Activated CD4-positive, alpha-beta T cell treated with anti-CD3 and anti-CD28 coated beads, Interleukin-2, amount 50 U/mL, for 4 hours (primary cell): ENCODE measurements around the gene STK36.
A peak's percentile ranks its signal among the peaks of the same experiment; 100 is the strongest.

Experiments used
- DNase-seq, 2 experiments: peaks; one replicate each; pipeline ENCODE4 v3.0.0-alpha.2; 2020

The STK36 gene

DNA sequence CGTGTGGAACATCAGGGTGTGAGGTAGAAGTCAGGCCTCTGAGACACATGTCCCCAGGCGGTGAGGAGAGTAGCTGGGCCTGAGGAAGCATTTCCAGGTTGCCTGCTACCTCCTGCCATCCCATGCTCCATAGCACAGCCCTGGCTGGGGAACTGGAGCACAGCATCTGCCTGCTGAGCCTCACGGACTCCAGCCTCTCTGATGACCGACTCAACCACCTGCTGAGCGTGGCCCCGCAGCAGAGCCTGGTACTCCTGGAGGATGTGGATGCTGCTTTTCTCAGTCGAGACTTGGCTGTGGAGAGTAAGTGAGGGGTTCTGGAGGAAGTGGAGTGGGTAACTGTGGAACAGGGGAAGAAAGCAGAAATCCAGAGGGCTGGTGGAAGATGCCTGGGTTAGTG is 9.5 kb upstream of the STK36 start:
- DNase-seq, result no peak

DNA sequence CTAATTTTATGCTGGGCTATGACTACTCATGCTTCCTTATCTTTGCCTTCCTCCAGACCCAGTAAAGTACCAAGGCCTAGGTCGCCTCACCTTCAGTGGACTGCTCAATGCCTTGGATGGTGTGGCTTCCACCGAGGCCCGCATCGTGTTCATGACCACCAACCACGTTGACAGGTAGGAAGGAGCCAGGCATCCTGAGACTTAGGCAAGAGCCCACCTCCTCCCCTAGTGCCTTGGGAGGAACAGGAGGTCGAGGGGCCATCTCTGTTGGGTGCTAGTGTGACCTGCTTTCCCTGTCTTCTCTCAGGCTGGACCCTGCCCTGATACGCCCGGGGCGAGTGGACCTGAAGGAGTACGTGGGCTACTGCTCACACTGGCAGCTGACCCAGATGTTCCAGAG is 9.1 kb upstream of the STK36 start:
- no peak for DNase-seq

DNA sequence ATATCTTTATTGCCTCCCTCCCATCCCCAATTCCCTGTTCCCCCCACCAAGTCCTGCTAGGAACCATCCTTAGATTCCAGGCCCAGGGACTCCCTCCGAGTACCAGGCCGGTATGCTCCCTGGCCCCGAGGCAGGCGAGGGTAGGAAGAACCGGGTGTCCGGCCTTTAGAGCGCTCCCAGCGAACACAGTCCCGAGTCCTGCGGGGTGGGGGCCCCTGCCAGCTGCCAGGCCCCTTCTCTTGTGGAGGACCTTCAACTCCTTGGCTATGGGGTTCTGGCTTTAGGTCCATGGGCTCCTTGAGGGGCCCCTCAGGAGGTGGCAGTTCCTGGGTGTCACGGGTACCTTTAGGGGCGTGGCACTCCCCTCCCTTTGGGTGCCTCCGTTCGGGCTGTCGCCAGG is 8.0 kb upstream of the STK36 start:
- DNase-seq, result no peak

DNA sequence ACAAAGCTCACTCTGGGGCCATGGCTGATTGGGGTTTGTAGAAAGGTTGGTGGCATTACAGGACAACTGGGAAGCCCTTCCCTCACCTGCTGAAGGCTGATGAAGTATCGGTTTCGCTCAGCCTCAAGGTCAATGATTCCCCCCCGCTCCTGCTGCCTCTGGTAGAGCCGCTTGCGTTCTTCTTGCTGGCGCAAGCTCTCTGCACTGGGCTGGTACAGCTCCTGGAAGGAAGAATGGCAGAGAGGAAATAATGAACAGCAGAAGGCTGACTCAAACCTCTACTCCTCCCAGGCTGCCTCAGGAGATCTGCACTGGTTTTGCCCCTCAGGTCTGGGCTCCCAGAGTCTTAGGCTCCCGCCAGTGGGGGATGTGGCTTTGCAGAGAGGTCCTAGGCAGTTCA is 7.2 kb upstream of the STK36 start:
- no peak for DNase-seq

DNA sequence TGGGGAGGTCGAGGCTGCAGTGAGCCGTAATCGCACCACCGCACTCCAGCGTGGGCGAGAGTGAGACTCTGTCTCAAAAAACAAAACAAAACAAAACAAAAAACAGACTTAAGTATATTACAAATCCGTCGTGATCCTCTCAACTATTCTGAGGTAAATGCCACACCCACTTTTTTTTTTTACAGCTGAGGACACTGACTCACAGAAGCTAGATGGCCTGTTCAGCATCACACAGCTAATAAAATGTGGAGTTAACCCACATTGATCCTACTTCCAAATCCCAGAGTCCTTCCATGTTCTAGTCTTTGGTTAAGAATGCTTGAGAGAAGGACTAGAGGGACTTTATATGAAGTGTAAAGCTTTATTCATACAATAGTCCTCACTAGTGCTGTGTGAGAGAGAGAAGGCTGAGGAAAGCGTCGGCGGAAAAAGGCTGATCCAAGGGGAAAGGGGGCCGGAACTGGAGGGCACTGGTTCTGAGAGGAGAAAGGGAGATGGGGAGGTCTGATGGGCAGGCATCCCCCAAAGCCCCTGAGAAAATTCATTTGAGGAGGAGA is 711 bp upstream of the STK36 start:
- no peak for DNase-seq

DNA sequence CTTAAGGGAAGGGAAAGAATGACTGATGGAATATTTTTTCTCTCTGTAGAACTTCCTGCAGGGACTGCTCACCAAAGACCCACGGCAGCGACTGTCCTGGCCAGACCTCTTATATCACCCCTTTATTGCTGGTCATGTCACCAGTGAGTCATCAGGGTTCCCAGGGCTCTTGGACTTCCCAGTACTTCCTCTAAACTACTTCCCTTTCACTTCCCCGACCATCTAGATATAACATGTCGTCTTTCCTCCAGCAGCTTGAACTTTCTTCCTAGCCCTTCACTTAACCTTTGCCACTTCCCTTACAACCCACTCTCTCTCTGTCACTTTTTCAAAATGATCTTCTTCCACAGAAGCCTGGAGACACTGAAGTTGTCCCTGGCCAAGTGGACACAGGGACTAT is 7.2 kb downstream of the STK36 start:
- no peak for DNase-seq

DNA sequence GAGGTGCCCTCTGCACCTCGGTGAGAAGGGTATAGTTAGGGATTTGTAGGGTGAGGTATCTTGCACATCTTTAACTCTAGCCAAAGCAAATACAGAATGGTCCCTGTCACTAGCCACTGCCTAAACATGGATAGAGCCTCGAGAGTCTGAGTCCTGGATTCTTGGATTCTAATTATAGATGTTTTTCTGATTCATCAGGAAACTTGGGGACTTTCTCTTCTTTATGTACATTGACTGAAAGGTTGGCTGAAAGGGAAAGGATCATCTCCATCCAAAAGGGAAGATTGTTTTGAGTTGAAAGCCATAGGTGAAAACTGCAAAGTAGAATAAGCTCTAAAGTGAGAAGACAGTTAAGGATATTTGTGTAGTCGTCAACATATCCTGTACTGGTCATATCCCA is 8.2 kb downstream of the STK36 start:
- no peak for DNase-seq

DNA sequence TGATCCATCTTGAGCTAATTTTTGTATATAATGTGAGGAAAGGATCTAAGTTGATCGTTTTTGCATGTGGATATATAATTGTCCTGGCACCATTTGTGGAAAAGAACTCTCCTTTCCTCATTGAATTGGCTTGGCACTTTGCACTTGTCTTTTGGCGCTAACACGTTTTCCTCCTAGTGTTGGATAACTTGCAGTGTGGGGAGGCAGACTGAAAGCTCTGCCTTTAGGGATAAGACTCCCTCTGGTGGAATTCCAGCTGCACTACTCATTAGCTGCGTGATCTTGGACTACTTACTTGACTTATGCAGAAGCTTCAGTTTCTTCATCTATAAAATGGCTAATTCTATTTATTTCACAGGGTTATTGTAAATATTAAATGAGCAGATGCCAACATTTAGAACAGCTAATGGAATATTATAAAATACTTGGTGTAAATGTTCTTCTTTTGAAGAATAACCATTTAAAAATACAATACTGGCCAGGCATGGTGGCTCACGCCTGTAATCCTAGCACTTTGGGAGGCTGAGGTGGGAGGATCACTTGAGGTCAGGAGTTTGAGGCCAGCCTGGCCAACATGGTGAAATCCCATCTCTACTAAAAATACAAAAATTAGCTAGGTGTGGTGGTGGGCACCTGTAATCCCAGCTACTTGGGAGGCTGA is 15.6 kb downstream of the STK36 start:
- peak in 1 of 2 experiments; percentile 12 for DNase-seq

DNA sequence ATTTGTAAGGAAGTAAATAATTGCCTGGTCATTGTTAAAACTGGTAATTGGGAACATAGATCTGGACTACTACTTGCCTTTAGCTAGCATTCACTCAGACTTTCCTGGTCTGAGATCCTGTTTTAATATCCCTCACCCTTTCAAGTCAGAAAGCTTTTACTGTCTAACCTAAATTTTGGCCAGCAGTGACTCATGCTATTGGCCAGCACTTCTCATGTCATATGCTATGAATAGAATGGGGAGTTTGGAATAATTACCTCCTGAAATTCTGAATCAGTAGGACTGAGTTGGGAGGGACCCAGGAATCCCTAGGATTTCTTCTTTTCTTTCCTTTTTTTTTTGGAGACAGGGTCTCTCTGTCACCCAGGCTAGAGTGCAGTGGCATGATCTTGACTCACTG is 19.3 kb downstream of the STK36 start:
- no peak for DNase-seq

DNA sequence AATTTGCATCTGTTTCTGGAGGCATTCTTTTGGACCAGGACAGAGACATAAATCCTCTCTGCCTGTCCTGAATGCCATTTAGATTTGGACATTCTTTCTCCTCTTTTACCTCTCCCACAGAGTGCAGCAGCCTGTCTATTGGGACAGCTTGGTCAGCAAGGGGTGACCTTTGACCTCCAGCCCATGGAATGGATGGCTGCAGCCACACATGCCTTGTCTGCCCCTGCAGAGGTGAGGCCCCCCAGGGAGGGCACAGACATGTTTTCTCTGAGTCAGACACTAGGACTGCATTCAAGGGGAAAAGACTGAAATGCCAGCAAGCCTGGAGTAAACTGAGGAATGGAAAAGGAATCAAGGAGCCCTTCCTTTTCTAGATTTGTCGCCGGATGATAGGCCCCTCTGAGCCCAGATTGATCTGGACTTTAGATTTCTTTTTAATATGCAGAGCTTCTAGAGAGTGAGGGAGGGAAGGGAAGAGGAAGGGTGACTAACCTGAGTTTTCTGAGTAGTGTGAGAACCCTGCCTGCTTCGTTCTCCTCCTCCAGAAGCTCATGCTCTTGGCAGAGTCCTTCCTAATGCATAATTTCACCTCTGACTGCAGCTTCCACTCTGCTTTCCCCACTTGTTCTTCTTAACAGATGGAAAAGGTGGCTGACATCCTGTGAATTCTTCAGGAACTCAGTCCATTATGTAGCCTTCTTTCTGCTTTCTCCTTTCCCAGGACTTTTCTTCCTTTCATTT is 22.7 kb downstream of the STK36 start:
- no peak for DNase-seq

DNA sequence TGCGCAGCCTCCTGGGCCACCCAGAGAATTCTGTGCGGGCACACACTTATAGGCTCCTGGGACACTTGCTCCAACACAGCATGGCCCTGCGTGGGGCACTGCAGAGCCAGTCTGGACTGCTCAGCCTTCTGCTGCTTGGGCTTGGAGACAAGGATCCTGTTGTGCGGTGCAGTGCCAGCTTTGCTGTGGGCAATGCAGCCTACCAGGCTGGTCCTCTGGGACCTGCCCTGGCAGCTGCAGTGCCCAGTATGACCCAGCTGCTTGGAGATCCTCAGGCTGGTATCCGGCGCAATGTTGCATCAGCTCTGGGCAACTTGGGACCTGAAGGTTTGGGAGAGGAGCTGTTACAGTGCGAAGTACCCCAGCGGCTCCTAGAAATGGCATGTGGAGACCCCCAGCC is 27.0 kb downstream of the STK36 start:
- no peak for DNase-seq

DNA sequence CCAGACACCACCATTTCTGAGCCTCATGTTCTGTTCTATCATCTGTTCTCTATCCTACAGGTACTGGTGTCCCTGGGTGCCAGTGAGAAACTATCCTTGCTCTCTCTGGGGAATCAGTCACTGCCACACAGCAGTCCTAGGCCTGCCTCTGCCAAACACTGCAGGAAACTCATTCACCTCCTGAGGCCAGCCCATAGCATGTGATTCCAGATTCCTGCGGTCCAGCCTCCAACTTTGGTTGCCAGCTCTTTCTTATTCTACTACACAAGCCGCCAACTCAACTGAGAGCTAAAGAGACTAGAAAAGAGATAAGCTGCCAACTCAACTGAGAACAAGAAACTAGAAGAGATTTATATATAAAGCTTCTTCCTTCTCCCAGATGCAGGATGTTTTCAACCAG is 29.9 kb downstream of the STK36 start:
- DNase-seq, result no peak

DNA sequence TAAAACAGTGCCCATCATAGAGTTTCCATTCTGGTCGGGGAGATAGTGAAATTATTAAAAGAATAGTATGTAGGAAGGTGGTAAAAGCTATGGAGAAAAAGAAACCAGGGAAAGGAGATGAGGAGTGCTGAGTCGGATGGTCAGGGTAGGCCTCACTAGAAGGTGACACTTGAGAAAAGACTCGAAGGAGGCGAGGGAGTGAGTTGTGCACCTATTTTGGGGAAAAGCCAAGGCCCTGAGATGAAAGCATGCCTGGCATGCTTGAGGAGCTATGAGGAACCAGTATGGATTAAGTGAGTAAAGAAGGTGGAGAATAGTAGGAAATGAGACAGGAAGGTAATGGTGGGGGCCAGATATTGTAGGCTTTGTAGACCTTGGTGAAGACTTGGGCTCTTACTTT is 31.5 kb downstream of the STK36 start:
- no peak for DNase-seq

DNA sequence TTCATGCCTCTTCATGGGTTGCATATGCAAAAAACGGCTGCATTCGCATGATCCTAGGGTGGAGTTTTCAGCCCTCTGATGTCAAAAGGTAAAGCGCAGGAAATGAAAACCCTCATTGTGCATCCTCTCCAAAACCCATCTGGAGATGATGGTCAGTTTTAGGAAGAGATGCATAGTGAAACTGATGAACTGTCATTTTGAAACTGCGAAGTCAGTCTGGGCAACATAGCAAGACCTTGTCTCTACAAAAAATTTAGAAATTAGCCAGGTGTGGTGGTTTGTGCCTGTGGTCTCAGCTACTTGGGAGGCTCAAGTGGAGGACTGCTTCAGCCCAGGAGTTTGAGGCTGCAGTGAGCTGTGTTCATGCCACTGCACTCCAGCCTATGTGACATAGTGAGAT is 36.2 kb downstream of the STK36 start:
- no peak for DNase-seq

DNA sequence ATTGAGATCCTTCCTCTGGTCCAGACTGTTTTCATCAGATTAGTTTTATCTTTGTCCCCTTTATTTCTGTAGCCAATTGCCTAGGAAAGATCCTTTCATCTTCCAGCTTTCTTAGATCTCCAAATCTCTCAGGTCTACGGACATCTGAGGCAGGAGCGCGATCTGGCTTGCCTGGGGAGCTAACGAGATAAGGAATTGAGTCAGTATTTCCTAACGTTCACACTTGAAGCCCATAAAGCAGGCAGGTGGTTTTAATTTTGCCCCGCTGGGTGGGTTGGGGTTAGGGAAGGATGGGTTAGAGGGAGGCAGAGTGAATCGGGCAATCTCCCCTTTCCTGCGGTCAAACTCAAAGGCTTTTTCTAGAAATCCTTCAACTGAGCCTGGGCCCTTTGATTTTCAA is 38.0 kb downstream of the STK36 start:
- DNase-seq, result no peak

DNA sequence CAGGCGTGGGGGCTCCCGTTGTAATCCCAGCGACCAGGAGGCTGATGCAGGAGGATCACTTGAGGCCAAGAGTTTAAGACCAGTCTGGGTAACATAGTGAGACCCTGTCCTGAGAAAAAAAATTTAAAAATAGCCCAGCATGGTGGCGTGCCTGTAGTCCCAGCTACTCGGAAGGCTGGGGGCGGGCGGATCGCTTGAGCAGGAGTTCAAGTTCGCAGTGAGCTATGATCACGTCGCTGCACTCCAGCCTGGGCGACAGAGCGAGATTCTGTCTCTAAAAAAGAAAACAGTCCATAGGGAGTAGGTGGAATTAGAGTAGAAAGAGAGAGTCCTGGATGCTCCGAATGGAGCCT is 38.4 kb downstream of the STK36 start:
- DNase-seq, result no peak

DNA sequence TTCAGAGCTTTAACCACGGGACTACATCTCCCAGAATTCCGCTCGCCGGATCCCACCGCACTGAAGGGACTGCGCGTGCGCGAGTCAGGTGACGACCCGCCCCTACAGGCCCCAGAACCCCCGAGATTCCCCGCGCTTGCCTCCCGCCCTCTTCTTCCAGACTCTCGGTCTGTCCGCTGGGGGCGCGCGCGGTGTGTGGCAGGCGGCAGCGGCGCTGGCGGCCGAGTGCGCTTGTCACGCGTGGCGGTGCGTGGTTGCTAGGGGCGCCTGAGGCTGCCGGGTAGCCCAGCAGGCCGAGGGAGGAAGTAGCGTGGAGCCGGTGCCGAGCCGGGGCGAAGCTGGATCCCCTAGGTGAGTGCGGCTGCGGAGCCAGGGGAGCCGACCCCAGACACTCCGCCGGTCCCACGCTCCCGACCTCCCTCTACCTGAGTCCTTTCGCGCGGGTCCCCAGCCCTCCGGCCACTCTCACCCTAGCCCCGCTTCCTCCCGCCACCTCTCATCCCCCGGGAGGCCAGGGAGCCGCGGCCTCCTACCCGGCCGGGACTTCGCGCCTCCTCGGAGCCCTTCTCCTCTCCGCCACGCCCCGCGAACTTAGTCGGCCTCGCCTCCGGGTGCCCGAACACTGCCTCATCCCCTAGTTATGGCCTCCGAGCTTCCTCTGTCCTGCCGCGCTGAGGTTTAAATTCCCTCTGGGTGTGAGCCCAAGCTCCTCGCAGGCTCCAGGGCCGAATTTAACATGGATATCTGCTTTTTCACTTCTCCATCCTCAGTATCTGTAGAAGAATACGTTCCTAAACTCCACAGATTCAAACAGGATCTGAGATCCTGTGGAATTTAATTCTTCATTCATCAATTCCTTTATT is 39.0 kb downstream of the STK36 start, which contains the start of gene TTLL4:
Gene TTLL4, plus strand, starts transcription at position 149 of the 863 bp plus-strand sequence. CDS start 26,842 bp downstream, outside the sequence.
- DNase-seq, result peak; percentile 97 to 99

DNA sequence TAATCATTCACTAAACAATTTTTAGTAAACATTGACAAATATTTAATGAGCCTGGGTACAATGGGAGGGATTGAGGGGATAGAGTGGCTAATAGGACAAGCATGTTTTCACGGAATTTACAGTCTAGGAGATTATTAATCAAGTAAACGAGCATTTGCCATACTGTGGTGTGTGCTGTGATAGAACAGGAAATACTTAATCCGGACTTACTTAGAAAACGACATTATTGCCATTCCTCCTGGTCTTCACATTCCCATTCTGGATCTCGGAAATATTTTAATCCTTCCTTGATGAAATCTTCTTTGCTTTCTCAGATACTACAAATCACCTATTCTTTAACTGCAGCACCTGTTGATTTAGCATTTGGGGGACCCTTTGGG is 39.7 kb downstream of the STK36 start:
- no peak for DNase-seq

DNA sequence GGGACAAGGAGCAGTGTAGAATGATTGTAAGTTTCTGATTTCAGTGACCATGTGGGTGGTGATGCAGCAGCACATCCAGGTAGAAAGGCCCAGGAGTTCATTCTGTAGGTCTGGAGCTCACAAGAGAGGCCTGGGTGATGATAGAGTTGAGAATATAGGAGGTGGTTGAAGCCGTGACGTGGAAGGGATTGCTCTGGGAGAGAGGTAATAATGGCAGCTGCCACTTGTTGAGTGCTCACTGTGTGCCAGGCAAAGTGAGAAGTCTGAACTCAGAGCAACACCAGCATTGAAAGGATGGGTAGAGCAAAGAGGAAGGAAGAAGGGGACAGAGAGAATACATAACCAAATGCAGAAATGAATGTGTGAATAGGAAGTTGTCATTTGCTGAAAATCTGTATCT is 42.0 kb downstream of the STK36 start:
- no peak for DNase-seq

DNA sequence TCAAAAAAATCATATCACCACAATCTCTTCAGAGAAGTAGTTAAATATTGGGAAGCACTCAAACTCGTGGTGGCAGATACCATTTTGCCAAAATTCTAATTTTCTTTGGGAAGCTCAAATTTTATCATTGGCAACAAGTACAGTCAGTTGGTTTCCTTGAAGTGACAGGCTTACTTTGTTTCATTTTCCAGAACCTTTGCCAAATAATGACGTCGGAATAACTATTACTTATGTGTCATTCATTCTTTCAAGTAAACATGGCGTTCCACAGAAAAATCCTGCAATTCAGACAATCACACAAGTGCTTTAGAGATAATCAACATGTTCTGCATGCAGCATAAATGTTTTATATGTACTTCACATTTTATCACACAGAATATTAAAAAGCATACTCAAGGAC is 44.2 kb downstream of the STK36 start:
- DNase-seq, result no peak

DNA sequence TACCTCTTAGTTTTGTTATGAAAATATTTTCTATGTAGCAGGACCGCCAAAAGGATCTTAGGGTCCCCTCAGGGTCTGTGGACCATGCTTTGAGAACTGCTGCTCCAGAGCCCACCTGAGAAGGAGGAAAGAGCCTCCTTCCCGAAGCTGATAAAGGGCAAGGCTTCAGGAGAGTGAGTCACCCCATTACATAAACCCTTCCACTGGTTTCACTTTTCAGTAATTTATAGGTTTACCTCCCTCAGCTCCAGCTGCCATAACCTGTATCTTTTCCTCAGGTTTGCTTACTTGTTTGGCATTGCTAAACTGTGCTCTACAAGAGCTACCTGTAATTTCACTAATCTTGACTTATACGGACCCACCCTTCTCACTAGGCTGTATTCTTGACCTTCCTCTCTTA is 45.4 kb downstream of the STK36 start:
- no peak for DNase-seq

DNA sequence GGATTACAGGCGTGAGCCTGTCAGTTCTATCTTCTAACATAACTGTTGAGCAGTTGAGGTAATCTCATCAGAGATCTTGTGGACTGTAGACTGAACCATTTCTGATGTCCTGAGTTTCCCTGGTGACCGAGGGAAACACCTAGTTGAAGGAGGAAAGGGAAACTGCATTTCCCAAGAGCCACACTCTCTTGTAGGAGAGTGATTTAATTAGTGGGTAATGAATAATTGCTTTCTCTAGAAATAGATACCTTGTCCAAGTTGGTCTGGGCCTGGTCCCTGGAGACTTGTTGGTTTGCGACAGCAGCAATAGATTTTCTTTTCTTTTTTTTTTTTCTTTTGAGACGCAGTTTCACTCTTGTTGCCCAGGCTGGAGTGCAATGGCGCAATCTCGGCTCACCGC is 46.2 kb downstream of the STK36 start:
- no peak for DNase-seq

DNA sequence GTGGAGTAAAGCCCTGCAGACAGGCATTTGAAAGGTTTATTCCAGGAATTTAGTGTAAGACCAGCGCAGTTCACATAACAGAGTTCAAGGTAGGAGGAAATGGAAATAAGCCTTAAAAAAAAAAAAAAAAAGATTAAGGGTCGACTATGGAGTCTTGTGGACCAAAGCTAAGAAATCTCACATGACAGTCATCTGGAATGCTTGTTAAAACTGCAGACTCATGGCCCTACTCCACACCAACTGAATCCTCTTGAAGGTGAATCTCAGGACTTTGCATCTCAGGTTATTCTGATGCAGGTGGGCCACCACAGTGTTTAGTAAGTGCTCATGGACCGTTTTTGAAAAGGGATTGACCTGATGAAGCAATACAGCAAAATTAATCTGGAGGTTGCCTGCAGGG is 47.6 kb downstream of the STK36 start:
- no peak for DNase-seq
